GM18505 (cell line): ENCODE data around the gene GPRIN2.

ENCODE experiments used
- ATAC-seq: cut with Tn5 transposase; IDR thresholded peaks from one replicate; pipeline ENCODE4 v1.9.1; 2021; ENCODE audit not compliant: unreplicated experiment
- POLR2A ChIP-seq: IDR thresholded peaks from 4 replicates; pipeline ENCODE4 v1.6.1; 2011; ENCODE audit warnings: borderline replicate concordance; ENCODE audit not compliant: insufficient read depth, insufficient read length; ENCODE audit errors: extremely low read depth

GPRIN2 gene

GRCh38 chr10:46553238-46554049 is 3.0 kb downstream of the GPRIN2 start:
- ATAC-seq: no peak
- TF ChIP-seq POLR2A: no peak

GRCh38 chr10:46552526-46553237 is 3.8 kb downstream of the GPRIN2 start:
- ATAC-seq: no peak
- no peak for TF ChIP-seq POLR2A

- ATAC-seq: no peak
- TF ChIP-seq POLR2A: no peak
Observed at GRCh38 chr10:46551701-46552525, 4.5 kb downstream of the GPRIN2 start.

GRCh38 chr10:46550795-46551700 is 5.4 kb downstream of the GPRIN2 start:
- TF ChIP-seq POLR2A: no peak
- ATAC-seq: no peak

GRCh38 chr10:46550076-46550790 is 6.2 kb downstream of the GPRIN2 start:
- ATAC-seq: no peak
- no peak for TF ChIP-seq POLR2A

- TF ChIP-seq POLR2A: no peak
- no peak for ATAC-seq
Observed at GRCh38 chr10:46549171-46550075, 7.0 kb downstream of the GPRIN2 start.

GRCh38 chr10:46548498-46549090 is 7.9 kb downstream of the GPRIN2 start:
- ATAC-seq: no peak
- TF ChIP-seq POLR2A: no peak

- TF ChIP-seq POLR2A: no peak
- ATAC-seq: no peak
Observed at GRCh38 chr10:46547541-46548497, 8.6 kb downstream of the GPRIN2 start.

GRCh38 chr10:46546591-46547540 is 9.6 kb downstream of the GPRIN2 start:
- no peak for ATAC-seq
- TF ChIP-seq POLR2A: no peak
